Caco-2 (cell line): ENCODE results near the gene ISOC2. TPM values are rescaled to one million over a fixed set of nuclear protein-coding genes. Genes with fewer than 3 reads are reported as not detected.

Source experiments
- BruUV-seq: library from RNA; stranded (reverse); fragments of 400-500 nt; replicated peaks from 2 replicates; lab custom pipeline; 2021; lab: Mats Ljungman, UMichigan
- CTCF ChIA-PET: fragments of 300-600 bp; sonication (Branson Sonifier 250); formaldehyde crosslinking; loops from one replicate; lab custom pipeline; 2022; ENCODE audit warnings: antibody characterized with exemption; lab: Charles Lee
- POLR2A ChIA-PET: fragments of 300-600 bp; sonication (Branson Sonifier 250); formaldehyde crosslinking; loops from one replicate; lab custom pipeline; 2022; ENCODE audit warnings: antibody characterized with exemption; lab: Charles Lee
- DNase-seq, 2 experiments: peaks; one replicate each; pipeline versions ENCODE4 v3.0.0 to v3.0.0-alpha.2; 2020 to 2022
- H3K27me3 ChIP-seq: replicated peaks from 2 replicates; pipeline ENCODE4 v1.6.0; 2011; ENCODE audit warnings: low read length; ENCODE audit not compliant: control insufficient read depth, insufficient read depth
- H3K36me3 ChIP-seq: 2 replicates; pipeline ENCODE4 v1.5.1; 2011; ENCODE audit warnings: low read length; ENCODE audit not compliant: control insufficient read depth, insufficient read depth
- H3K4me1 ChIP-seq: fragments of 250-450 bp; sonication (Bioruptor Pico); 2 replicates; pipeline ENCODE4 v1.5.1; 2020; ENCODE audit warnings: mild to moderate bottlenecking
- H3K4me3 ChIP-seq: 2 replicates; pipeline ENCODE4 v1.5.1; 2011; ENCODE audit warnings: low read depth, mild to moderate bottlenecking, control low read depth, low read length
- H3K9me3 ChIP-seq: fragments of 250-450 bp; sonication (Bioruptor Pico); 2 replicates; pipeline ENCODE4 v1.5.1; 2020; ENCODE audit warnings: mild to moderate bottlenecking, moderate library complexity
- H3K27ac Mint-ChIP-seq: one replicate; pipeline ENCODE4 v1.8.0; 2022; ENCODE audit warnings: mixed read lengths; ENCODE audit not compliant: unreplicated experiment
- H3K27me3 Mint-ChIP-seq: one replicate; pipeline ENCODE4 v1.8.0; 2022; ENCODE audit warnings: mixed read lengths; ENCODE audit not compliant: insufficient read depth, unreplicated experiment
- H3K36me3 Mint-ChIP-seq: one replicate; pipeline ENCODE4 v1.8.0; 2022; ENCODE audit warnings: mild to moderate bottlenecking, mixed read lengths; ENCODE audit not compliant: insufficient read depth, unreplicated experiment
- H3K4me1 Mint-ChIP-seq: one replicate; pipeline ENCODE4 v1.8.0; 2022; ENCODE audit warnings: low read depth, mixed read lengths; ENCODE audit not compliant: unreplicated experiment
- H3K4me3 Mint-ChIP-seq: one replicate; pipeline ENCODE4 v1.8.0; 2022; ENCODE audit warnings: mild to moderate bottlenecking, moderate library complexity, mixed read lengths; ENCODE audit not compliant: unreplicated experiment
- H3K9me3 Mint-ChIP-seq: one replicate; pipeline ENCODE4 v1.8.0; 2022; ENCODE audit warnings: mixed read lengths; ENCODE audit not compliant: unreplicated experiment
- CTCF ChIP-seq, 2 experiments: fragments of 200-600 bp in 1 of 2; IDR thresholded peaks; 1 replicate in 1 of 2; 2 replicates in 1 of 2; pipeline versions ENCODE4 v1.5.1 to v1.8.0; 2011 to 2022; ENCODE audit warnings: antibody characterized with exemption in 1 of 2, control low read depth in 1 of 2, inconsistent platforms in 1 of 2, low read depth in 1 of 2, low read length in 1 of 2, mild to moderate bottlenecking in 1 of 2, moderate library complexity in 1 of 2; ENCODE audit not compliant: insufficient read depth in 1 of 2, severe bottlenecking in 1 of 2, unreplicated experiment in 1 of 2
- intact Hi-C: fragments of 100-400 bp; cut with micrococcal nuclease; formaldehyde crosslinking; loops from one replicate; pipeline ENCODE4 v1.10.0; 2022; ENCODE audit not compliant: unreplicated experiment
- total RNA-seq: library from RNA; stranded (reverse); gene quantifications from 2 replicates; pipeline ENCODE4 v1.2.3, GENCODE V29; 2022

Gene ISOC2
- total RNA-seq, 1 experiment from 2014 or later: 40.6 TPM

DNA sequence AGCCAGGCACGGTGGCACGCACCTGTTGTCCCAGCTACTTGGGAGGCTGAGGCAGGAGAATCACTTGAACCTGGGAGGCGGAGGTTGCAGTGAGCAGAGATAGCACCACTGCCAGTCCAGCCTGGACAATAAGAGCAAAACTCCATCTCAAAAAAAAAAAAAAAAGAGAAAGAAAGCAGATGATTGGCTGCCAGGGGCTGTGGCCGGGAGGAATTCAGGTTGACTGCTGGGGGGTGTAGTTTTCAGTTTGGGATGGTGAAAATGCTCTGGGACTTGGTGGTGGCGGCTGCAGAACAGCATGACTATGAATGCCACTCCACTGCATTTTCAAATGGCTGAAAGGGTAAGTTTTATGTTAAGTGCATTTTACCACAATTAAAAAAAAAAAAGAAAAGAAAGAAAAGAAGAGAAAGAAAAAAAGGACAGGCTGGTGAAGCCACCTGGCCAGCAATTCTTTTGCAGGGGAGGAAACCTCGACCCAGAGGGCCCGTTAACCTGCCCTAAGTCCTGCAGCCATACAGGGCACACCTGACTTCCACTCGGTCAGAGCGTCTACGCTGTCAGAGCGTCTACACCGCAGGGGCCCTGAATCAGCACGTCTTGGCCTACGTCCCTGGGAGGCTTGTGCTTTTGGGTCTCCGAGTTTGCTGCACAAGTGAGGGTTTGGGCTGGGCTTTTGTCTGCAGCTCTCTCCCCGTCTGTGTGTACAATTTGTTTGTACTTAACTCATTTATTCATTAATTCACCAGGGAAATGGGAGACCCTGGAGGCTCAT is 3.6 kb downstream of the ISOC2 start:
- no peak overlapping the region for H3K4me3 ChIP-seq
- intact Hi-C loops: no loop called here
- DNase-seq: no peak
- TF ChIP-seq CTCF (IDR thresholded peaks at IDR 0.05; ENCODE audit: insufficient read depth in 1 of 2, low read depth in 1 of 2, low read length in 1 of 2, severe bottlenecking in 1 of 2, unreplicated experiment in 1 of 2): no peak
- ChIA-PET POLR2A (no interaction called here), CTCF (no interaction called here)
- H3K4me3 Mint-ChIP-seq: no peak overlapping the region
- H3K36me3 ChIP-seq: no peaks in the 10 kb centered on the region; the same call in none of the 2 replicates
- H3K9me3 Mint-ChIP-seq: no peaks in the 10 kb centered on the region
- peaks cover 26% of the 10 kb centered on the region for H3K4me1 ChIP-seq
- no peaks in the 10 kb centered on the region for H3K9me3 ChIP-seq
- no peaks in the 10 kb centered on the region for H3K27me3 ChIP-seq
- no TSS peak for BruUV-seq
- H3K4me1 Mint-ChIP-seq: peaks cover 15% of the 10 kb centered on the region
- peaks cover 4% of the 10 kb centered on the region for H3K27me3 Mint-ChIP-seq
- no peak overlapping the region for H3K27ac Mint-ChIP-seq
- peaks cover 28% of the 10 kb centered on the region for H3K36me3 Mint-ChIP-seq

- Mint-ChIP-seq H3K9me3 (no peaks in the 10 kb centered on the region), H3K4me1 (peaks cover 15% of the 10 kb centered on the region), H3K36me3 (peaks cover 17% of the 10 kb centered on the region), H3K27me3 (peaks cover 9% of the 10 kb centered on the region), H3K27ac (no peak overlapping the region), H3K4me3 (no peak overlapping the region)
- POLR2A ChIA-PET: no interaction called here
- TF ChIP-seq CTCF (IDR thresholded peaks at IDR 0.05; ENCODE audit: insufficient read depth in 1 of 2, low read depth in 1 of 2, low read length in 1 of 2, severe bottlenecking in 1 of 2, unreplicated experiment in 1 of 2): no peak
- CTCF ChIA-PET: no interaction called here
- Histone ChIP-seq H3K4me3 (no peak overlapping the region), H3K27me3 (no peaks in the 10 kb centered on the region), H3K9me3 (no peaks in the 10 kb centered on the region), H3K4me1 (peaks cover 31% of the 10 kb centered on the region), H3K36me3 (no peaks in the 10 kb centered on the region; the same call in none of the 2 replicates)
- BruUV-seq: no TSS peak
- no peak for DNase-seq
- intact Hi-C loops: no loop called here
Measured at GRCh38 chr19:55456347-55456746, 5.1 kb downstream of the ISOC2 start.

DNA sequence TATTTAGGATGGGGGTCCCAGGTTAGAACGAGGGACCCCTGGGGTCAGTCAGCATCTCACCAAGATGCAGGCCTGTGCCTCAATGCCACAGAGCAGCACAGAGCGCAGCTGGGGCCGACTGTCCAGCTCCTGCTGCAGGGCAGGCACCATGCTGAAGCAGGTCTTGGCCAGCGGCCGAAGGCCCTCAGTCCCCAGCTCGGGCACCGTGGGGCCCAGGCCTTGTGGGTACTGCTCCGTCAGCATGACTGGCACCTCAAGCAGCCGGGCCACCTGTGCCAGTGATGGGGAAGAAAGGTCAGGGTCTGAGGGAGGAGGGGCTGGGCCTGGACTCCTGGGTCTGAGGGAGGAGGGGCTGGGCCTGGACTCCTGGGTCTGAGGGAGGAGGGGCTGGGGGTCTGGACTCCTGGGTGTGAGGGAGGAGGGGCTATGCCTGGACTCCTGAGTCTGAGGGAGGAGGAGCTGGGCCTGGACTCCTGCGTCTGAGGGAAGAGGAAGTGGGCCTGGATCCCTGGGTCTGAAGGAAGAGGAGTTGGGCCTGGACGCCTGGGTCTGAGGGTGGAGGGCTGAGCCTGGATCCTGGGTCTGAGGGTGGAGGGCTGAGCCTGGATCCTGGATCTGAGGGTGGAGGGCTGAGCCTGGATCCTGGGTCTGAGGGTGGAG is 5.7 kb downstream of the ISOC2 start:
- Mint-ChIP-seq H3K4me3 (no peak overlapping the region), H3K9me3 (no peaks in the 10 kb centered on the region), H3K36me3 (peaks cover 15% of the 10 kb centered on the region), H3K4me1 (peaks cover 15% of the 10 kb centered on the region), H3K27me3 (peaks cover 11% of the 10 kb centered on the region), H3K27ac (no peak overlapping the region)
- CTCF ChIA-PET: no interaction called here
- intact Hi-C loops: no loop called here
- Histone ChIP-seq H3K4me3 (no peak overlapping the region), H3K36me3 (no peaks in the 10 kb centered on the region; the same call in none of the 2 replicates), H3K4me1 (peaks cover 30% of the 10 kb centered on the region), H3K9me3 (no peaks in the 10 kb centered on the region), H3K27me3 (peaks cover 2% of the 10 kb centered on the region; the same call in 1 of the 2 replicates)
- TF ChIP-seq CTCF (IDR thresholded peaks at IDR 0.05; ENCODE audit: insufficient read depth in 1 of 2, low read depth in 1 of 2, low read length in 1 of 2, severe bottlenecking in 1 of 2, unreplicated experiment in 1 of 2): no peak
- BruUV-seq: no TSS peak
- no peak for DNase-seq
- POLR2A ChIA-PET: no interaction called here
